Muscle of back (tissue), 10 donors: ENCODE measurements around the gene GBP5. TPM values are rescaled to one million over a fixed set of nuclear protein-coding genes. Genes with fewer than 3 reads are reported as not detected.

Source experiments
- polyA plus RNA-seq, 10 donors: library from polyadenylated mRNA; unstranded; fragments of 120-200 nt; gene quantifications; one replicate each; pipeline ENCODE4 v1.2.1, GENCODE V29; 2013; ENCODE audit not compliant: insufficient read length in 10 of 10

Gene GBP5
- polyA plus RNA-seq, 10 donors = 0.51 to 6.3 (median 1.2) TPM

Other genes starting within 250 kb of the GBP5 start
- 1 to 10 TPM; 1.5 to 5.6 (median 2.6) TPM for gene GBP3, start 250.0 kb downstream of the GBP5 start, polyA plus RNA-seq
- gene GBP1, start 207.7 kb downstream of the GBP5 start, polyA plus RNA-seq = 10 to 100 TPM in 1 of 10 donors, 1 to 10 TPM in 9; 4.7 to 10.4 (median 7.3) TPM
- 1 to 10 TPM; 1.3 to 8.0 (median 1.7) TPM for gene GBP2, start 146.7 kb downstream of the GBP5 start, polyA plus RNA-seq
- gene GBP7, start 96.9 kb downstream of the GBP5 start, polyA plus RNA-seq = under 1 TPM in 6 of 10 donors, not detected in 4; 0.05 to 0.13 (median 0.08) TPM
- gene GBP4, start 73.9 kb downstream of the GBP5 start, polyA plus RNA-seq = 1 to 10 TPM; 2.2 to 6.0 (median 4.4) TPM
- gene GBP6, start 91.2 kb upstream of the GBP5 start, polyA plus RNA-seq = under 1 TPM in 3 of 10 donors, not detected in 7; 0.08 to 0.16 (median 0.13) TPM